Fibroblast of skin of back (primary cell): ENCODE measurements around the gene GSTT4. TPM values are rescaled to one million over a fixed set of nuclear protein-coding genes. Genes with fewer than 3 reads are reported as not detected.
A peak's percentile ranks its signal among the peaks of the same experiment; 100 is the strongest.
"Not testable (repeated sequence)": the region's sequence is repeated elsewhere in the genome, so short reads cannot be mapped to it uniquely, and the experiment has no call there.

Experiments
- DNase-seq: peaks from one replicate; pipeline ENCODE4 v3.0.0-alpha.2; 2013
- polyA plus RNA-seq, 2 experiments: library from polyadenylated mRNA; unstranded; fragments of 120-200 nt; gene quantifications; one replicate each; pipeline ENCODE4 v1.2.1, GENCODE V29; 2013; ENCODE audit not compliant: insufficient read length in 2 of 2

The GSTT4 gene
- polyA plus RNA-seq (2013, experiment 1 of 2; ENCODE audit: insufficient read length): not detected
- not detected for polyA plus RNA-seq (2013, experiment 2 of 2; ENCODE audit: insufficient read length)

DNA sequence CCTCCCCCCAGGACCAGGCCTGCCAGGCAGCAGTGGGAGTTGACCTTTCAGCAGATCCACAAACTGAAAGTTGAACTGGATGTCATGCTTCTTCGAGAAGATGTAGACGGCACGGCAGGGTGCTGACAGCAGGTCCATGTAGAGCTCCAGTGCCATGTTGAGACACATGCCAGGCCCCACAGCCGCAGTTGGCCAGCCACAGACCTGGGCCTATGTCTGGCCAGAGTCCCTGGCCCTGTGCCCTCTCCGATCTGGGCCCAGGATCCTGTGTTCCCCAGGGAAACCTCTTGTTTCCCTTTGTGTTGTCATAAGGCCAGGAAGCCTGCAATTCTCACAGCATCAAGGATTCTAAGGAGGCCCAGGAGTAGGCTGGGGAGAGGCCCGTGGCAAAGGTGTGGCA, at the start of gene GSTT4:
Gene GSTT4 (minus strand): TSS at position 253 of the 400 bp plus-strand sequence. CDS start 97 bp downstream, at position 156.
- no peak for DNase-seq

DNA sequence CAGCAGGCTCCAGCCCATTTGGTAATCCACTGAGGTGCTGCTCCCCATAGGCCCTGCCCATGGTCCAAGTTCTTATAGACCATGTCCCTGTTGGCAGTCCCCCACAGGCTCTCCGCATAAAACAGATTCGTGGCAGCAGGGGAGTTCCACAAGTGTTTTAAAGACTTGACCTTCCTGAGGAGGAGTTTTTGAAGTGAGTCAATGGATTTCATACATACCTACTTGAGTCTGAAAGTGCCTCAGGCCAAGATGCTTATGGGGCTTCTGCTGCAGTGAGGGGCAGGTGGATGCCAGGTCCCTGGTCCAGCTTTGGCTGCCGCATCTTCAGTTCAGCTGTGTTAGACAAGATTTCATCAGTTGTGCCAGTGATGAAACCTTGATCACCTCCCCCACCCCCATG, 49.1 kb upstream of the GSTT4 start:
- DNase-seq: peak; percentile 38

GRCh38 chr22:24053481-24054226, 48.4 kb upstream of the GSTT4 start:
- no peak for DNase-seq

DNA sequence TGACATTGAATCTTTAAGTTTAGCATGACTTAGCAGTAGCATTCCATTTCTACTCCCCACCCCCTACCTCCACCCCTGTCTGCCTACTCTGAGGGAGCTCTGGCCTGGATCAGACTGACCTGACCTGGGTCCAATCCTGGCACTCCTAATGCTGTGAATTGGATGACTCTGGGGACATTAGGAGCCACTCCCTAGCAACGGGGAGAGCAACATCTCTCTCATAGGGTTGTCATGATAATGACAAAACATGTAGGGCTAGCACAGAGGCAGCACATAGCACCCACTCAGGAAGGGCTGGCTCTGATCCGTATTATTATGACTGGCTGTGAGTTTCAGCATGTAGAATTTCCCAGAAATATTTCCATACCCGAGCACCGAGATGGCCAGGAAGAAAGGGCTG, 46.3 kb upstream of the GSTT4 start:
- DNase-seq: peak; percentile 55

DNA sequence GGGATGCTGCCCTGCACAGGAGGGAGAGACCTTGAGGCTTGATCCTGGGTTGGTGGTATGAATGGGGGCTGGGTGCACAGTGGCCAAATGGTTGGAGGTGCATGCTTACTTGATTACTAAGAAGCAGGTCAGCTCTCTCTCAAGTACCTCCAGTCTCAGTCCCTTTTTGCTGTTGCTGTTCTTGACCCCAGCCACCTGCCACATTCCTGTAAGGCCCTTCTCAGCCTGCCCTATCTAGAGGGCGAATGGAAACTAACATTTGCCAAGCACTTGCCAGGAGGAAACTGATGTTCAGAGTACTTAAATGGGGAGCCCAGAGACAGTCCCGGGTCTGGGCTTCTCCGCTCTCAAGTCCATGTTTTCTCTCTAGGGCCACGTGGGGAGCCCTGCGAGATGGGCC, 45.8 kb upstream of the GSTT4 start:
- no peak for DNase-seq

GRCh38 chr22:24049978-24050377, 44.7 kb upstream of the GSTT4 start:
- DNase-seq: no peak

GRCh38 chr22:24049211-24049610, 44.0 kb upstream of the GSTT4 start:
- DNase-seq: no peak

DNA sequence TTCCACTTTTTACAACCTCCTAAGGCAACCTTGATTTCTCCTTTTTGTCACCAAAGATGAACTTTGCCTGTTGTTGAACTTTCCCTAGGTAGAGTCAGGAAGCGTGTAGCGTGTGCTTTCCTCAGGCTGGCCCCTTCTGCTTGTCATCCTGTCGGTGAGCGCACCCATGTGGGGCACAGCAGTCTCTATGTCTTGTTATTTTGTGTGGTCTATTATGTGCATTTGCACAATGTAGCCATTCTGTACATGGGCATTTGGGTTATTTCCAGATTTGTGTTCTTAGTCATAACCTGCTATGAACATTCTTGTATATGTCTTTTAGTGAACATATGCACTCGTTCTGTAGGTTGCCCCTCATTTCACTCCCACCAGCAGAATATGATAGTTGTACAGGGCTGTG, 40.8 kb upstream of the GSTT4 start:
- DNase-seq: no peak

DNA sequence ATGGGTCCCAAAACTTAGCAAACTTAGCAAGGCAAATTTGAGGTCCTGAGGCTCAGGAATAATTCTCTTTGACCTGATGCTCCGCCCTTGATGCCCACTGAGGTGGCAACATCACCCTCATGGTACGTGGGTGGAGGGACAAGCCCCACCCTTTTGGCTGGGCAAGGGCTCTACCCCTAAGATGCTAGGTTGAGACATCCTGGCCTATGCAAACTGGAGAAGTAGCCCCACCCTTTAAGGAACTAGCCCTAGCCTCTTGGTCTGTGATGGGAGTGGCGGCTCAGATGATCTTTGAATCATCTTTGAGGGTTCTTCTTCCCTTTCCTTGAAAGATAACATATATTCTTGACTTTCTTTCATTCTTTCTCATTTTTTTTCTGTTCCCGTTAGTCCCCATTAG, 38.7 kb upstream of the GSTT4 start:
- DNase-seq: no peak

DNA sequence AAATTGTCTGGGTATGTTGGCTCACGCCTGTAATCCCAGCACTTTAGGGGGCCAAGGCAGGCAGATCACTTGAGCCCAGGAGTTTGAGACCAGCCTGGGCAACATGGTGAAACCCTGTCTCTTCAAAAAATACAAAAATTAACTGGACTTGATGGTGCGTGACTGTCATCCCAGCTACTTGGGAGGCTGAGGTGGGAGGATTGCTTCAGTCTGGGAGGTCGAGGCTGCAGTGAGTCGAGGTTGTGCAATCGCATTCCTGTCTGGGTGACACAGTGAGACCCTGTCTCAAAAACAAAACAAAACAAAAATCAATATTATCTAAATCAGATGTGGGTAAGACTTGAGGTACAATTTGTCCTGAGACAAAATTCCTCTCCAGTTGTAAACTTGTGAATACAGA, 38.2 kb upstream of the GSTT4 start:
- not testable (repeated sequence) for DNase-seq

DNA sequence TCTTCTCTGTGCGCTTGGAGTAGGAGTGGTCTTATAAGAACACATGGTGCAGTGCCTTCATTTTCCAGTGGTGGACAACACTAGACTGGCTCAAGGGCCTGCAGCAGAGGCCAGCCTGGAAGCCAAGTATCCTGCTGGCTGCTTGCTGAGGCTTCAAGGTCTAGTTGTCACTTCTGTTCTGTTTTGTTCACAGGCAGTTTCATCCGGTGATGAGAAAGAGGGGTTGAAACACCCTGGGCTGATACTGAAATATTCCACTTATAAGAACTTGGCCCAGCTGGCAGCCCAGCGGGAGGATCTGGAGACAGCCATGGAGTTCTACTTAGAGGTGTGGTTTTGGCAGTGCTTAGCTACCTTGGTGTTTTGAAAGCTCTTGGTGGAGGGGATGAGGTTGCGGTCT, 35.7 kb upstream of the GSTT4 start:
- no peak for DNase-seq

- no peak for DNase-seq
These were observed 33.8 kb upstream of the GSTT4 start for GRCh38 chr22:24039046-24039445.

DNA sequence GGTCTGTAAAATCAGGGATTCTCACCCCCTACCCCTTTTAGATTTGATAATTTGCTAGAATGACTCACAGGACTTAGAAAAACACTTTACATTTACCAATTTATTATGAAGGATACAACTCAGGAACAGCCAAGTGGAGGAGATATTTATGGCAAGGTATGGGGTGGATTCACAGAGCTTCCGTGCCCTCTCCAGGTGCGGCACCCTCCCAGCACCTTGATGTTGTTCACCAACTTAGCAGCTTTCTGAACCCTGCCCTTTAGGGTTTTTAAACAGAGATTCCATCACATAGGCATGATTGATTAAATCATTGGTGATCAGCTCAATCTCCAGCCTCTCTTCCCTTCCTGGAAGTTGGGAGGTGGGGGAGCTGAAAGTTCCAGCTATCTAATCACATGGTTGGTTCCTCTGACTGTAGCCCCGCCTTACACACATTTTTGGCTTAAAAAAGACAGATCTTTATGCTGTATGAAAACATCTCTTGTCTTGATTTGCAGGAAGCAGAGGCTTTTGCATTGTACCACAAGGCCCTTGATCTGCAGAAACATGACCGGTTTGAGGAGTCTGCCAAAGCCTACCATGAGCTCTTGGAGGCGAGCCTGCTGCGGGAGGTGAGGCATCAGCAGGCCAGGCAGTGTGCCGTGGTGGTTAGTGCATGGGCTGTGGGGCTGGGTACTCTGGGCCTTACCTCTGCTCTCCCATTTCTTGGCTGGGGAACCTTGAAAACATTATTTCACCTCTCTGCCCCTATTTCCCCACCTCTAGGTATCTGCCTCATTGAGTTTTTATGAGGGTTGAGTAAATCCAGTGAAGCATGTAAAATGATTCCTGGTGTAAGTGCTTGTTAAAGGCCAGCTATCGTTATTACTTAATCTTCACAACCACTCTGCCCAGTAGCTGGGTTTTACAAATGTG, 32.9 kb upstream of the GSTT4 start:
- no peak for DNase-seq

GRCh38 chr22:24035296-24035695, 30.0 kb upstream of the GSTT4 start:
- no peak for DNase-seq

GRCh38 chr22:24033731-24034130, 28.5 kb upstream of the GSTT4 start:
- DNase-seq: no peak

GRCh38 chr22:24030186-24030702, 25.0 kb upstream of the GSTT4 start:
- DNase-seq: no peak

- DNase-seq: no peak
These were observed 24.1 kb upstream of the GSTT4 start for GRCh38 chr22:24029304-24029703.

DNA sequence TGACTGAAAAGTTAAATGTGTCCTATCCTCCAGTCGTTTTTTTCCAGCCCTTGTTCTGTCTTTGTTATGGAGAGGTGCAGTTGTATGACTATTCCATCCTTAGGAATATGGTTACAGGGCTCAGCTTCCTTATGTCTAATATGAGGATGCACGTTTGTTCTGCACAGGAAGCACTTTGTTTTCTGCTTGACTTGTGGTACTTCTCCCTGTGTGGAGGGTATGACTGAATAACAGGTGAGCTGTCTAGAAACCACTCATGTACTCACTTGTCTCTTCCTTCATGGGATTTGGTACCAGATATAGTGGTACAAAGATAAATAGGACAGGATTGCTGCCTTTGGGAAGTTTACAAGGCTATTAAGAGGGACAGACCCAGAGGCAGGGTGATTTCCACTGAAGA, 23.3 kb upstream of the GSTT4 start:
- no peak for DNase-seq

GRCh38 chr22:24027991-24028390, 22.7 kb upstream of the GSTT4 start:
- DNase-seq: no peak

GRCh38 chr22:24027389-24027975, 22.2 kb upstream of the GSTT4 start:
- no peak for DNase-seq

DNA sequence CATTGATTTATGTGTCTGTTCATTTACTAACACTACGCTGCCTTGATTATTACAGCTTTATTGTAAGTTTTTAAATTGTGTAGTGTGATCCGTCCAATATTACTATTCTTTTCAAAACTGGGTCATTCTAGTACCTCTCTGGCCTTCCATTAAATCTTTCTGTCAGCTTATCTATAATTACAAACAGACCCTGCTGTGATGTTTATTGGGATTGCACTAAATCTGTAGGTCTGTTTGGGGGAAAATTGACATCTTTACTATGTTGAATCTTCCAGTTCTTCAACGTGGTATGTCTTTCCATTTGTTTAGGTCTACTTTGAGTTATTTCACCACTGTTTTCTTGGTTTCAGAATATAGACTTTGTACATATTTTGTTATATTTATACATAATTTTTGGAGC, 21.5 kb upstream of the GSTT4 start:
- DNase-seq: no peak

DNA sequence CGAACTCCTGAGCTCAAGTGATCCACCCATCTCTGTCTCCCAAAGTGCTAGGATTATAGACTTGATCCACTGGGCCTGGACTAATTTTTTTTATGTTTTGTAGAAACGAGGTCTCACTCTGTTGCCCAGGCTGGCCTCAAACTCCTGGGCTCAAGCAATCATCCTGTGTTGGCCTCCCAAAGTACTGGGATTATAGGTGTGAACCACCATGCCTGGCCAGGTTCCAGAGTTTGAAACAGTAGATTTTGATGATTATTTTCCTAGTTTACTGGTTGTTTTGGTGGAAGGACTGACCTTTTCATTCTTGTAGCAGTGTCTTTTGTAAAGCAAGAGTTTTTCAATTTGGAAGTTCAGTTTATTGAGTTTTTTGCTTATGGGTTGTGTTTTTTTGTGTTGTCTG, 20.8 kb upstream of the GSTT4 start:
- no peak for DNase-seq

GRCh38 chr22:24025475-24025874, 20.2 kb upstream of the GSTT4 start:
- DNase-seq: no peak
